ENCODE data around the gene DMAP1.
A peak's percentile ranks its signal among the peaks of the same experiment; 100 is the strongest.

The DMAP1 gene

GRCh38 chr1:44227211-44227610 lies 13.9 kb downstream of the DMAP1 start:
- no peak for DNase-seq (ENCODE audit: extremely low read depth in 1 of 2, low read depth in 1 of 2)

GRCh38 chr1:44228218-44228617 lies 14.9 kb downstream of the DMAP1 start:
- DNase-seq (ENCODE audit: extremely low read depth in 1 of 2, low read depth in 1 of 2): no peak

GRCh38 chr1:44229435-44230167 lies 16.3 kb downstream of the DMAP1 start:
- DNase-seq (ENCODE audit: extremely low read depth in 1 of 2, low read depth in 1 of 2): no peak

- DNase-seq (ENCODE audit: extremely low read depth in 1 of 2, low read depth in 1 of 2): no peak
Measured at GRCh38 chr1:44230796-44231195, 17.5 kb downstream of the DMAP1 start.

GRCh38 chr1:44233593-44233992 lies 20.3 kb downstream of the DMAP1 start:
- DNase-seq (ENCODE audit: extremely low read depth in 1 of 2, low read depth in 1 of 2): no peak

- DNase-seq (ENCODE audit: extremely low read depth in 1 of 2, low read depth in 1 of 2): no peak
Measured at GRCh38 chr1:44235808-44236207, 22.5 kb downstream of the DMAP1 start.

GRCh38 chr1:44236490-44237272 lies 23.4 kb downstream of the DMAP1 start:
- DNase-seq (ENCODE audit: extremely low read depth in 1 of 2, low read depth in 1 of 2): no peak

GRCh38 chr1:44237721-44238457 lies 24.6 kb downstream of the DMAP1 start:
- DNase-seq (ENCODE audit: extremely low read depth in 1 of 2, low read depth in 1 of 2): peak in 1 of 2 donors; percentile 8

- DNase-seq (ENCODE audit: extremely low read depth in 1 of 2, low read depth in 1 of 2): no peak
Measured at GRCh38 chr1:44238660-44239059, 25.4 kb downstream of the DMAP1 start.

- no peak for DNase-seq (ENCODE audit: extremely low read depth in 1 of 2, low read depth in 1 of 2)
Measured at GRCh38 chr1:44239331-44239960, 26.2 kb downstream of the DMAP1 start.

GRCh38 chr1:44239961-44240371 lies 26.7 kb downstream of the DMAP1 start:
- no peak for DNase-seq (ENCODE audit: extremely low read depth in 1 of 2, low read depth in 1 of 2)

- no peak for DNase-seq (ENCODE audit: extremely low read depth in 1 of 2, low read depth in 1 of 2)
Measured at GRCh38 chr1:44240802-44241671, 27.8 kb downstream of the DMAP1 start.

- DNase-seq (ENCODE audit: extremely low read depth in 1 of 2, low read depth in 1 of 2): no peak
Measured at GRCh38 chr1:44242746-44243145, 29.5 kb downstream of the DMAP1 start.

- DNase-seq (ENCODE audit: extremely low read depth in 1 of 2, low read depth in 1 of 2): no peak
Measured at GRCh38 chr1:44243782-44244495, 30.7 kb downstream of the DMAP1 start.

- no peak for DNase-seq (ENCODE audit: extremely low read depth in 1 of 2, low read depth in 1 of 2)
Measured at GRCh38 chr1:44244986-44245385, 31.7 kb downstream of the DMAP1 start.

GRCh38 chr1:44246806-44247205 lies 33.5 kb downstream of the DMAP1 start:
- no peak for DNase-seq (ENCODE audit: extremely low read depth in 1 of 2, low read depth in 1 of 2)

GRCh38 chr1:44249543-44249942 lies 36.3 kb downstream of the DMAP1 start:
- no peak for DNase-seq (ENCODE audit: extremely low read depth in 1 of 2, low read depth in 1 of 2)

- DNase-seq (ENCODE audit: extremely low read depth in 1 of 2, low read depth in 1 of 2): no peak
Measured at GRCh38 chr1:44250068-44250781, 37.0 kb downstream of the DMAP1 start.

GRCh38 chr1:44251486-44251885 lies 38.2 kb downstream of the DMAP1 start:
- DNase-seq (ENCODE audit: extremely low read depth in 1 of 2, low read depth in 1 of 2): no peak
